DMS114 treated with DMSO at 0.1 percent for 48 hours (cell line): ENCODE data around the gene MOGAT1.
A peak's percentile ranks its signal among the peaks of the same experiment; 100 is the strongest.

ENCODE experiments used
- DNase-seq: peaks from one replicate; lab custom pipeline; 2025; ENCODE audit not compliant: unreplicated experiment; lab: John Stamatoyannopoulos, UW

The MOGAT1 gene, protein sequence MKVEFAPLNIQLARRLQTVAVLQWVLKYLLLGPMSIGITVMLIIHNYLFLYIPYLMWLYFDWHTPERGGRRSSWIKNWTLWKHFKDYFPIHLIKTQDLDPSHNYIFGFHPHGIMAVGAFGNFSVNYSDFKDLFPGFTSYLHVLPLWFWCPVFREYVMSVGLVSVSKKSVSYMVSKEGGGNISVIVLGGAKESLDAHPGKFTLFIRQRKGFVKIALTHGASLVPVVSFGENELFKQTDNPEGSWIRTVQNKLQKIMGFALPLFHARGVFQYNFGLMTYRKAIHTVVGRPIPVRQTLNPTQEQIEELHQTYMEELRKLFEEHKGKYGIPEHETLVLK

DNA sequence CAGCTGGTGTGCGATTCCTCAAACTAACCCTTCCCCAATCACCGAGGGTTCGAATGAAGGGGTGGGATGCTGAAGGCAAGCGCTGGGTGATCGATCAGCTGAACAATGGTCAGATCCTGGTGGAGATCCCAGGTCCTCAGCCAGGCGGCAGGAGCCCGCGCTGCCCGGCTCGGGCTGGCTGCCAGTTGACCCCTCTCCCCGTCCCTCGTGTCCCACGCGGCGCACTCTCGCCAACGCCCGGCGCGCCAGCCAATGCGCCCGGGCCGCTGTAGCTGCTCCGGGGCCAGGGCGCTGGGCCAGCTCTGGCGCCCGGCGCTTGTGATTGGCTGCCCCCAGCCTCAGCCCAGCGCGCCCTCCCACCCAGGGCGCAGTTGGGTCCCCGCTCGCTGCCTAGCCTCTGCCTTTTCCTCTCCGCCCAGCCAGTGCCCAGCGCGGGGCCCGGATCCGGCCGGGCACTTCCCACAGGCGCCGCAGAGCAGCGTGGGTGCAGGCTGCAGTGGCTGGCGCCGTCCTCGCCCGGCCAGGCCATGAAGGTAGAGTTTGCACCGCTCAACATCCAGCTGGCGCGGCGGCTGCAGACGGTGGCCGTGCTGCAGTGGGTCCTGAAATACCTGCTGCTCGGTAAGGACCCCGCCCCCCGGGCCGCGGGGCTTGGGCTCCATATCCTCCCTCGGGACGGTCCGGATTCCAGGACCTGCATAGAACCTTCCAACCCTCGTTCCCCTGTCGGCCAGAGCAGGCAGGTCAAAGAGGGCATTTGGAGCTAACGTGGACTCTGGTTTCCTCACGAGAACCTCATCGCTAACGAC is at the start of gene MOGAT1:
MOGAT1 (plus strand) TSS at position 400 of the 809 bp plus-strand sequence; CDS start at position 528, 128 bp downstream.
- DNase-seq = peak; percentile 7

DNA sequence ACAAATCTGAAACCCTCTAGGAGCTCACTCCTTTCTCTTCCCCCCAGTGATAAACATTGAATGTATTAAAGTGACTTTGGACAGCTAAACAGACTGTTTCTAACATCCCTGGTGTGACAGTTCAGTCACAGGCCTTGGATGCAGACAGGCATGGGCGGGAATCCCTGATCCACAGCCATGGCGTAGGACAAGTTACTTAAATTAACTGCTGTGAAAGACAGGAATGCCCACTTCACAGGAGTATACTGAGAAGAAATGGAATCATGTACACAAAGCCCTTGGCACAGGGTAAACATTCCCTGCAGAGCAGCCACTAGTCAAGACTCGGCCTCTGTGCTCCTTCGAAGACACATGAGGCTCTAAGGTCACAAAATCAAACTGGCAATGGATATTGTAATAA is 49.6 kb upstream of the MOGAT1 start:
- no peak for DNase-seq

DNA sequence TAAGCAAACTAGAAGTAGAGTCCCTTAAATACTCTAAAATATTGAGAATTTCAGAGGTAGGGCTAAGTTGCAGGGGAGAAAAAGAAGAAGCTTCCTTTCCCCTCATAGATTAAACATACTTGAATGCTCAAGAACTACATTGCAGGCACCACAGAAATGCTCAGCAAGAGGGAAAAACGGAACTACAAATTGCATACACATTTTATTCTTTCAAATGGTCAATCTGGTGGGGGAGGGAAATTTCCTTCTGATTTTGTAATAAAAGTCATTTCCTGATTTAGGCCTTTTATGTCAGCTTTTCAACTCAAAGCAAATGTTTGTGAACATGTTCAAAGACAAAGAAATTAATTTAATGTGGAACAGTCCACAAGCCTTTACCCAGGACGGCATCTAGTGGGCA is 48.5 kb upstream of the MOGAT1 start:
- no peak for DNase-seq

DNA sequence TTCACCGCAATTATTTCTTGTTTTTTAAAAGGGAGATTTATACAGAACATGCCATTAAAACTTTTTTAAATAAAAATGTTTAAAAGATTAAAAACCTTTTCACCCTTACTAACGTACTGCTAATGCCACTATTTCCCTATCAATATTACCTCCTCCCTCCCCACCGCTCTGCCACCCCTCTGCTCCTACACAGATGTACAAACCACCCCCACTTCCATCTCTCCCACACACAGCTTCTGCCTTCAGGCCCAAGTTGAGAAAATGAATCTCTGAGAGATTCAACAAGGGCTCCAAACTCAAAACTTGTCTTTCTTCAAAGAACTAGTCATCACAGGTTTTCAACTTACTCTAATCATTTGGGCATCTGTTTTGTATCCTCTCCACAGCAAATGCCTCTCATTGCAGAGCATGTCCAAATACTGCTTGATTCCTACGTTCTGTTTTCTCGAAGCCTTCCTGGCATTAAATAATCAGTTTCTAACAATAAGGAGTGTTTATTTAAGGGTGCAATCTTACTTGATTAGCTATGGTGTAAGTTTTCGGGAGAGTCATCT is 47.6 kb upstream of the MOGAT1 start:
- no peak for DNase-seq

DNA sequence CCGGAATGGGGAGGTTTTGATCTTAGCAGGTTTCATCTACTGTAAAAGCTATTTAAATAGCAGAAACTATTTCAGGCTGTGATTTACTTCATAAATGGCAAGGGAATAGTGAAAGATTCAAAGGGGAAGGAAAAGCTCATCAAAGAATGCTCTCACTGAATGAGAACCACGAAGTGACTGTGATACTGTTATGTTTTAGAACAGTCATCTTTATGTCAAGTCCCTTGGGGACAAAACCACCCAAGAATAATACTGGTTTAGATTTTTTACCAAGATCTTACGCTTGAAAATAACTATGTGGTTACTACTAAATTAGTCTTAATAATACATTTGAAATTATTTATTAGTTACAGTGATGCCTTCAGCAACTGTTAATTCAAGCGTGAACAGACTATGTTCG is 43.7 kb upstream of the MOGAT1 start:
- no peak for DNase-seq

DNA sequence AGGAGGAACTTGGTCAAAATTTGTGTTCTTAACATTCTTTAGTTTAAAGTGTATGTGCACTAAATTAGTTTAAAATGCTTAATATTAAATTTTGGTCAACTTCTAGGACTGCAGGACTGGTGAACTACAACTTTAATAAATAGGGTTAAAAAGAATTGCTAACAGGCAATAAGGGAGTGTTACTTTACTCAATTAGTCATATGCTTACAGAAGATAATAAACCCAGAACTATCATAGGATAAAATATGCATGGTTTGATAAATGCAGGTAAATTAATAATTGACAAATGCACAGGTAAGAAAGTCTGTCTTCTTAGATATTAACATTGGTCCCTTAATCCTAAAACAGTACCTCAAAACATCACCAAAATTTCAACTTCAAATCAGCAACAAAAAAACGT is 36.2 kb upstream of the MOGAT1 start:
- DNase-seq = no peak

DNA sequence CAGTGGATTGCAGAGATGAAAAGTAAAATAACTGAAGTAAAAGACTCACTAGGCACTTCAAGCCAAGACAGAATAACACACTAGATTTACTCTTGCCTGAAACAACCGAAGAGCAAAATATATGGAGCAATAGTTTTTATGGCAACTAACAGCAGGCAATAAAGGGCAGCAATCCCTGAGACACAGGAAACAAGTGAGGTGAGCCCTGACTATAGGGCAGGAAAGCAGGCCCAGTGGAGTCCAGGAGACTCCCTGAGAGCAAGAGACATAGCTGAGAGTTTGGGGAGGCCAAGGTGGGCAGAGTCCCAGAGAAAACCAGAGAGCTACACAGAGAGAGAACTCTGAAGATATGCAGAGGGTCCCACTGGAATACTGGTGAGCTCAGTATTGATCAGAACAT is 34.4 kb upstream of the MOGAT1 start:
- no peak for DNase-seq

DNA sequence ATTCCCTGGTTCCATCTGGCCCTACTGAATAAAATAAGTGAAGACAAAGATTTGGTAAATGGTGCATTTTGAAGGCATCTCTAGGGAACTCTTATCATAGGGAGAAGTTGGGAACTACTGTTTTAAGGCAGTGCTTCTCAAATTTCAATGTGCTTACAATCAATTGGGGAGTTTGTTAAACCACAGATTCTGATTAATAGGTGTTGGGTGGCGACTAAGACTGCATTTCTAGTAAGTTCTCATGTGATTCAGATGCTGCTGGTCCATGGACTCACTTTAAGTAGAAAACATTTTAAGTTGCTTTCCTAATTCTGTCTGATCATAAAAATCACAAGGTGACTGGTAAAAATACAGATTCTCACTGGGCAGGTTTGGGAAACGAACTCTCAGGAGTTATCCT is 30.1 kb upstream of the MOGAT1 start:
- no peak for DNase-seq

DNA sequence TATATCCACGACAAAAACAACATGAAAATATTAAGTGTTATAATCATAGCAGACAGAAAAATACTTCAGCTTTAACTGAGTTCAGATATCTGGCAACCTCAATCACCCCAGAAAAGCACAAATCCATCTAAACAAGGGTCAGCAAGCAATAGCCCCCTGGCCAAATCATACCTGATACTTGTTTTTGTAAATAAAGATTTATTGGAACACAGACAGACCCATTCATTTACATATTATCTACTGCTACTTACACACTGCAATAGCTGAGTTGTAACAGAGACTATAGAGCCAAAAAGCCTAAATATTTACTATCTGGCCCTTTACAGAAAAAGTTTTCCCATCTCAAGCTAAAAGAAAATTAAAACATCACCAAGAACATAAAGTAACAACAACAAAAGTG is 28.3 kb upstream of the MOGAT1 start:
- DNase-seq = no peak

DNA sequence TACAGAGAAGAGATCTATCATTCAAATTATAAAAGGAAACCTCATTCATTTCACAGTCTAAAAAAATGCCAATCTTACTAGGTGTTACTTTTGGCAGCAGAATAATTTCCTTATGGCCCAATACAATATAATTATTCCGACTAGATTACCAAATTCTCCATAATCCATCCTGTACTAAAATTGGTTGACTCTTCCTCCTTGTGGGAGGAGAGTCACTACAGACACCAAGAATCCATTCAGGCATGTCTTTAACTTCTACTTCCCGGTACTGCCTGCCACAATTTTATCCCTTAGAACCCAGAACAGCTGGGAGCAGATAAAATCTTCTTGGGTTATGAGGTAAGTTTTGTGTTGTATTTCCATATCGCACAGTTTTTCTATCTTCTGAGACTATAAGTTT is 25.4 kb upstream of the MOGAT1 start:
- DNase-seq = no peak

DNA sequence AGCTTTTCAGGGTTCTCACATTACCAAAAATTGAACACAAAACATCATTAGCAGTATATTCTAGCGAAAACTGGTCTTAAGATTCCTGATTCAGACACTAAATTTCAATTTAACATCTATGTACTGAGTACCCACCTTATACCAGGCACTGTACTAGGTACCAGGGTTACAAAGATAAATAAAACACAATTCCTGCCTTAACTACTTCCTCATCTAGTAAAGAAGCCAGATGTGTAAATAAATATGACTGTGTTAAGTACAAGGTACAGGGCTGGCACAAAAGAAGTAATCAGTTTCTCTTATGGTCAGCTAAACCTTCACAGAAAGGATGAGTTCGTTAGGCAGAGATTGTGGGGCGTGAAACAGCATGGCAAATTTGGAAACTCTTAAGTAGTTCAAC is 21.7 kb upstream of the MOGAT1 start:
- DNase-seq = no peak

DNA sequence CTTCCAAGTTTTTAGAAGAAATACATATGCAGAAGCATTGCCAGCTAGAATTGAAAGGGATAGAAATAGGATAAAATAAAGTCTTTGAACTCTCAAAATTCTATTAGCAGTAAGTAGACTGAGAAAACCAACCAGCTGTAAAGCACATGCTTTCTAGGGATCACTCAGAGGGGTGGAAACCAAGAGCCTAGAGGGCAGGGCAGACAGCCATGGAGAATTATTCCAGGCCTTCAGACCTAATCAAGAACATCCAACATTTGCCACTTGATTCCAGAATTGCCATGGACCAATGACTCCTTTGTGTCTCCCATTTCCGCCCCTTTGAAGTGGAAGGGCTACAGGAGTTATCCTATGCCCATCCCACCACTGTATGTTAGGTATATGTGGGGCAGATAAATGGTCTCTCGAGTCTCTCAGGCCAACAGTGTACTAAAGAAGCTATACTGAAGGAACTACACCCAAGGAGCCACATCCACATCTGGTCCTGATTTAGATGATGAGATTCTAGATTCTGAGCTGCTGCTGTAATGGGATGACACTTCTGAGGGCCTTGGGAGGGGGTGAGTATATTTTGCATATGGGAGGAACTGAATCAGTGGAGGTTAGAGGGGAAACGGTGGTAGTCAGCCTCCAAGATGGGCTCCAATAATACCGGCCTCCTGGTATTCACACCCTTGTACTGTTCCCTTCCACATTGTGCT is 19.6 kb upstream of the MOGAT1 start:
- DNase-seq = no peak

DNA sequence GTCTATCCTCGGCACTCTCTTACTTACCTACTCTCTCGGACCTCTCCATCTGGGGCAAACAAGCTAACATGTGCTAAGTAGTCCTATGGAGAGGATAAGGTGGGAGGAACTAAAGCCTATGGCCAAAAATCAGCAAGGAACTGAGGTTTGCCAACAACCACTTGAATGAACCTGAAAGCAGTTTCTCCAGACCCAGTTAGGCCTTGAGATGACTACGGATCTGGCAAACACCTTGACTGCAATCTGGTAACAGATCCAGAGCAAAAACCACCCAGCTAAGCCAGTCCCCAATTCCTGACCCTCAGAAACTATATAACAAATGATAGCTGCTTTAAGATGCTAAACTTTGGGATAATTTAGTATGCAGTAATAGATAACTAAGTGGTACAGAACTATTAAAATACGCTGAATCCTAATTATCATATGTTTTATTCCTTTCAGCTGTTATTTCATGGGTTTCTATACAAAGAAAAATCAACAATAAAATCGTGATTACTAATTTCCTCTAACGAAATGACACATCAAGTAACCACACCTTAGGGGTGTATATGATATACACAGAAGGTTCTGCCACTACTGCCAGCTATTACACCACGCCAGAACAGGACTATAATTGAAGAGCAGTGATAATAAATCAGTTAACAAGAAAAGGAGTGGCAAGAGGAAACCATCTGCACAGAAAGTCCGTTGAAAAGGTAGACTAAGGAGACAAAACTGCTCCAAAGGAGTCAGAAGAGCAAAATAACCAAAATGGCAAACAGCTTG is 18.8 kb upstream of the MOGAT1 start:
- no peak for DNase-seq

DNA sequence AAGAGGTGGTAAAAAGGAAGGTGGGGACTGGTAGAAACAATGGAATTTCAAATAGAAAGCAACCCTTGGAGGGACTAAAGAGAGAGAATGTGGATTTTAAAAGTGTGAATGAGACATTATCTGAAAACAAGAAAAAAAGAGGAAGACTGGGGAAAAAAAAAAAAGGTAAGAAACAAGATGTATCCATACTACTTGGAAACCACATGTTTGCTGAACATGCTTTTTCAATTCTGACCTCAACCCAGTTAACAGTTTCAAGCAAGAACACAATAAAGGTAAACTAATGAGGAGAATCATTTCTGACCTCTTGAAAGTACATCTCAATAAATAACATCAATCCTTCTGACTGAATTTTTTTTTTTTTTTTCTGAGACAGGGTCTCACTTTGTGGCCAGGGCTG is 18.2 kb upstream of the MOGAT1 start:
- no peak for DNase-seq

DNA sequence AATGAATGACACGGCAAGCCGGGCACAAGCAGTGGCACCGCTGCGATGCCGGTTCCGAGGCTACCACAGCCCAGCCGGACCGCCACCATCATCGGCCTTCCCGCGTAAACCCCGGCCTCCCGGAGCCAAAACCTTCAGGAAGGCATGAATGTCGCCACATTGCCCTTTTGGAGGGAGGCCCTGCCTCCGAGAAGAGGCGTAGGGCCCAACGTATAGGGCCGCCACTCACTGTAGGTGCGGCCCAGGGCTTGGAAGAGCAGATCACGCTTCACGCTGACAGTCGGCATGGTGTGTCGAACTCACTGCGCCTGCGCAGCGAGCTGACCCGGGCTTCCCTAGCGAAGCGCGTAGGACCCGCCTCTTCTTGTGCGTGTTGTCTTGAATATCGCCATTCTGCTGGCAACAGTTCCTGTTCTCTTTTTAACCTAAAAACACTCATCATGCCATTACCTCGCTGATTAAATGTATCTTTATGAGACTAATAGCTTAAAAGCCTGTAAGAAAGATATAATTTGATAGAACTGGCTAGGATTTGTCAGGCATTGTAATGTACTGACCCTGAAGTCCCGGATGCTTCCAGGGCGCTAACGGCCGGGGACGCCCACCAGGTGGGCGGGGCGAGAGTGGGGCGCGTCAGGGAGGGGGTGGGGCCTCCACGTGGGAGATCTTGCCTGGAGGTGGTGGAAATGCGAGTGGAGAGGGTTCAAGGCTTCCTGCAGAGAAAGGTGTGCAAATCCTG is 15.5 kb upstream of the MOGAT1 start, which contains the start of gene FARSB:
FARSB (minus strand) TSS at position 306 of the 739 bp plus-strand sequence; CDS start at position 287, 19 bp downstream.
- peak; percentile 92 for DNase-seq

DNA sequence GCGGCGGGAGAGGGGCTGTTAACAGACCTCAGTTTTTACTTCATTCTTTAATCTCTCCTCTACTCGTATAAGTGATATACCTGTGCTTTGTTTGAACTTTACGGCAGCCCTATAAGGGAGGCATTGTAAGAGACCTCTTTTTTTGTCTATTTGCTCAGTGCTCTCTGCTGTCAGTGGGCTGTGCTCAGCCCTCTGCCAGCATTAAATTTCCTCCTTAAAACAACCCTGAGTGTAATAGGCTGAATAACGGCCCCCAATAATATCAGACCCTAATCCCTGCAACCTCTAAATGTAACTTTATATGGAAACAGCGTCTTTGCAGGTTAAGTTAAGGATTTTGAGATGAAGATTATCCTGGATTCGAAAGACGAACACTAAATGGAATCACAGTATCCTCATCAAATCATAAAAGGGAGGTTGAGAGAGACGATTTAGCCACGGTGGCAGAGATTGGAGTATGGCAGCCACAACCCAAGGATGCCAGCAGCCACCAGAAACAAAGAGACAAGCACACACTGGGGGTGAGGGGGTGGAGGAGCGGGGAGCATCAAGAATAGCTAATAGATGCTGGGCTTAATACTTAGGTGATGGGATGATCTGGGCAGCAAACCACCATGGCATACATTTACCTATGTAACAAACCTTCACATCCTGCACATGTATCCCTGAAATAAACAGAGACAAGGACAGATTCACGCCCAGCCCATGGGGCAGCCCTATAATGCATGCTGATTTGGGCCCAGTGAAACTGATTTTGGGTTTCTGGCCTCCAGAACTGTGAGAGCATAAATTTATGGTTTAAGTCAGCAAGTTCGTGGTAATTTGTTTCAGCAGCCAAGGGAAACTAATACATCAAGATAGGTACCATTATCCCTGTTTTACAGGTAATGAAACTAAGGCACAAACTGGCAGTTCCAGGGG is 14.7 kb upstream of the MOGAT1 start:
- no peak for DNase-seq

DNA sequence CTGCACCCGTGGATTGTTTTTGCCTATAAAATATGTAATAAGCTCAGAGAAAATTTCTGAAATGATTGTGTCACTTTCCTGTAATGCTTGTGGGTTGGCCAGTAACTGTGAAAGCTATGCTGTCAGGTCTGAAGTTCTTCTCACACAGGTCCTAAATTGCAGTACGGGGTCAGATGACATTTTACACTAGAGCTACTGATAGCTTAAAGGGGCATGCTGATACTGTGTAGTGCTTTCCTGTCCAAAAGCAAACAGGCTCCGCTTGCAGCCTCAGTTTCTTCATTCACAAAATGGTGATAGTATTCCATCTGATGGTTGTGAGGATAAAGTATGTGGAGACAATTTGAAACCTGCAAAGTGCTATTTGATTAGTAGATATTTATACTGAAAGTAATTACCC is 8.0 kb upstream of the MOGAT1 start:
- no peak for DNase-seq

DNA sequence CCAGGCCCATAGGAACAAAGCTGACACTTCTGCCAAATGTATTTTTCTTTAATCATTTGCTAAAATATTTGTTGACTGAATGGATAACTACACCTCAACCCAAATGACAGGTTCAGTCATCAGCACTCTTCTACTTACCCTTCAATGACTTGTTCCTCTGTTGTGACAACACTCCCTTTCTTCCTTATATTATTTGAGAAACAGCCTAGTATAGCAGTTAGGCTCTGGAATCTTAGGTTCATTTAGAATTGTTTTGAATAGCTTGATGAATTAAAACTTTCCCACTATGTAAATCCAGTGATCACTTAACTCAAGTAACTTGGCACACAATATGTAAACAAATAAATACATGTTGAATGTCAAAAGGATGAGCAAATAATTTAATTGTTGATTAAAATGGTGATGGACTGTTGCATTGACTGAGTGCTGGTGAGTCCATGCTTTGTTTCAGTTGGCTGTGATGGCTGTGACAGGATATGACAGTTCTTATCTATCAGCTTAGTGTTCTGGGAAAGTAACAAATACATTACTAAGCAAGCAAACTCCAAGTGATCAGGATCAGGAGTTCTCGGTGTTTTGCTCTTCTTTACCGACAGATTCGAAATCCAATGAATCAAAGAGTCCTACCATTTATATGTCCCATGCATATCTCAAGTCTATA is 2.8 kb upstream of the MOGAT1 start:
- DNase-seq = no peak
